ENCODE data around the gene PLEKHB2. TPM values are rescaled to one million over a fixed set of nuclear protein-coding genes. Genes with fewer than 3 reads are reported as not detected.

The PLEKHB2 gene
- total RNA-seq (10 to 100 TPM; 66.0 to 93.6 TPM), polyA plus RNA-seq (10 to 100 TPM; 23.4 to 84.7 TPM)
- long read RNA-seq, donor 1, full-length matches to known transcripts: 9 of 26 reads
- long read RNA-seq, donor 1, partial matches to known transcripts: 9 of 26 reads
- long read RNA-seq, donor 1, other reads (novel, unspliced or antisense): 8 of 26 reads
- long read RNA-seq, donor 2, full-length matches to known transcripts: 1 of 1 reads
- long read RNA-seq, donor 2, partial matches to known transcripts: 0 of 1 reads
- long read RNA-seq, donor 2, other reads (novel, unspliced or antisense): 0 of 1 reads
- long read RNA-seq, donor 3, partial matches to known transcripts: 0 of 9 reads
- long read RNA-seq, donor 3, other reads (novel, unspliced or antisense): 6 of 9 reads
- long read RNA-seq, donor 4, full-length matches to known transcripts: 2 of 2 reads
- long read RNA-seq, donor 4, partial matches to known transcripts: 0 of 2 reads
- long read RNA-seq, donor 4, other reads (novel, unspliced or antisense): 0 of 2 reads
- long read RNA-seq, donor 5, full-length matches to known transcripts: 6 of 12 reads
- long read RNA-seq, donor 5, partial matches to known transcripts: 0 of 12 reads
- long read RNA-seq, donor 5, other reads (novel, unspliced or antisense): 6 of 12 reads

- peak; percentile 83 for ATAC-seq (ENCODE audit: insufficient read depth, low FRiP score)
These were observed at the start of gene PLEKHB2 for GRCh38 chr2:131105156-131105949. Gene PLEKHB2 (plus strand): TSS chr2:131105336. CDS start chr2:131120942, 15,606 bp downstream.

GRCh38 chr2:131056204-131056931 lies 48.8 kb upstream of the PLEKHB2 start:
- Histone ChIP-seq H3K4me3 (no peak overlapping the region), H3K27me3 (ENCODE audit: control insufficient read depth in 3 of 3, insufficient read depth in 3 of 3, low read length in 2 of 3) (no peaks in the 10 kb centered on the region), H3K27ac (ENCODE audit: low read depth in 1 of 2, low read length in 1 of 2) (no peak overlapping the region), H3K9ac (ENCODE audit: insufficient read depth in 1 of 2, low read length in 2 of 2) (no peak overlapping the region), H3K9me3 (ENCODE audit: control insufficient read depth in 4 of 4, insufficient read depth in 3 of 4, low read length in 3 of 4) (no peaks in the 10 kb centered on the region), H3K4me1 (ENCODE audit: control insufficient read depth in 5 of 5, insufficient read depth in 5 of 5, low read length in 5 of 5) (peaks cover 0 to 9% (median 0%) of the 10 kb centered on the region in 5 donors), H3K36me3 (ENCODE audit: control insufficient read depth in 4 of 4, insufficient read depth in 4 of 4, low read length in 4 of 4) (peaks cover 19 to 46% (median 35%) of the 10 kb centered on the region in 4 donors)
- ATAC-seq (ENCODE audit: insufficient read depth, low FRiP score): no peak
- 79 to 94% methylated on average over 5 of the region's 5 CpGs for WGBS, 2 donors
- DNase-seq: no peak
- no peak for TF ChIP-seq CTCF (IDR thresholded peaks at IDR 0.05; ENCODE audit: control extremely low read depth, extremely low read depth)

More at GRCh38 chr2:131105156-131105949, at the start of gene PLEKHB2:
- TF ChIP-seq CTCF (IDR thresholded peaks at IDR 0.05; ENCODE audit: control extremely low read depth, extremely low read depth): no peak
- Histone ChIP-seq H3K4me3 (peak within 1 kb of the TSS; percentile 77), H3K4me1 (ENCODE audit: control insufficient read depth in 5 of 5, insufficient read depth in 5 of 5, low read length in 5 of 5) (peaks cover 7 to 20% (median 8%) of the 10 kb centered on the region in 5 donors), H3K27me3 (ENCODE audit: control insufficient read depth in 3 of 3, insufficient read depth in 3 of 3, low read length in 2 of 3) (no peaks in the 10 kb centered on the region), H3K9ac (ENCODE audit: insufficient read depth in 1 of 2, low read length in 2 of 2) (peak within 1 kb of the TSS; percentile 80 to 88), H3K27ac (ENCODE audit: low read depth in 1 of 2, low read length in 1 of 2) (peak within 1 kb of the TSS; percentile 94), H3K9me3 (ENCODE audit: control insufficient read depth in 4 of 4, insufficient read depth in 3 of 4, low read length in 3 of 4) (no peaks in the 10 kb centered on the region), H3K36me3 (ENCODE audit: control insufficient read depth in 4 of 4, insufficient read depth in 4 of 4, low read length in 4 of 4) (peaks cover 0 to 2% (median under 1%) of the 10 kb centered on the region in 4 donors)
- WGBS, 2 donors: 1% methylated on average over 62 to 66 of the region's 66 CpGs
- DNase-seq: peak; percentile 93 to 95 (median 95)

GRCh38 chr2:131056932-131057287 lies 48.2 kb upstream of the PLEKHB2 start:
- WGBS, 2 donors: 93 to 94% methylated on average over 4 of the region's 4 CpGs
- Histone ChIP-seq H3K4me1 (ENCODE audit: control insufficient read depth in 5 of 5, insufficient read depth in 5 of 5, low read length in 5 of 5) (peaks cover 0 to 9% (median 0%) of the 10 kb centered on the region in 5 donors), H3K27ac (ENCODE audit: low read depth in 1 of 2, low read length in 1 of 2) (no peak overlapping the region), H3K36me3 (ENCODE audit: control insufficient read depth in 4 of 4, insufficient read depth in 4 of 4, low read length in 4 of 4) (peaks cover 16 to 41% (median 33%) of the 10 kb centered on the region in 4 donors), H3K4me3 (no peak overlapping the region), H3K9ac (ENCODE audit: insufficient read depth in 1 of 2, low read length in 2 of 2) (no peak overlapping the region), H3K27me3 (ENCODE audit: control insufficient read depth in 3 of 3, insufficient read depth in 3 of 3, low read length in 2 of 3) (no peaks in the 10 kb centered on the region), H3K9me3 (ENCODE audit: control insufficient read depth in 4 of 4, insufficient read depth in 3 of 4, low read length in 3 of 4) (no peaks in the 10 kb centered on the region)
- ATAC-seq (ENCODE audit: insufficient read depth, low FRiP score): no peak
- TF ChIP-seq CTCF (IDR thresholded peaks at IDR 0.05; ENCODE audit: control extremely low read depth, extremely low read depth): no peak
- DNase-seq: no peak

Measured in lung (tissue), 16 donors.